NCI-H1436 (cell line): Measurements from ENCODE around the gene MYO3B.
"Not testable (repeated sequence)": the region's sequence is repeated elsewhere in the genome, so short reads cannot be mapped to it uniquely, and the experiment has no call there.

Source experiments
- DNase-seq: peaks from one replicate; lab custom pipeline; 2025; lab: John Stamatoyannopoulos, UW

MYO3B gene

GRCh38 chr2:170566138-170566537 is 388.2 kb downstream of the MYO3B start:
- DNase-seq = no peak

GRCh38 chr2:170567429-170567828 is 389.5 kb downstream of the MYO3B start:
- DNase-seq = no peak

- no peak for DNase-seq
These were observed 390.6 kb downstream of the MYO3B start for GRCh38 chr2:170568511-170568910.

GRCh38 chr2:170571612-170572011 is 393.7 kb downstream of the MYO3B start:
- DNase-seq = no peak

- DNase-seq = no peak
These were observed 395.7 kb downstream of the MYO3B start for GRCh38 chr2:170573671-170574070.

- no peak for DNase-seq
These were observed 398.3 kb downstream of the MYO3B start for GRCh38 chr2:170576296-170576695.

GRCh38 chr2:170577356-170577755 is 399.4 kb downstream of the MYO3B start:
- DNase-seq = no peak

GRCh38 chr2:170578606-170579005 is 400.7 kb downstream of the MYO3B start:
- DNase-seq = no peak

GRCh38 chr2:170579511-170579910 is 401.6 kb downstream of the MYO3B start:
- DNase-seq = no peak

- no peak for DNase-seq
These were observed 404.4 kb downstream of the MYO3B start for GRCh38 chr2:170582313-170582712.

GRCh38 chr2:170582751-170583463 is 405.0 kb downstream of the MYO3B start:
- no peak for DNase-seq

- no peak for DNase-seq
These were observed 407.1 kb downstream of the MYO3B start for GRCh38 chr2:170585067-170585466.

GRCh38 chr2:170586571-170587095 is 408.7 kb downstream of the MYO3B start:
- no peak for DNase-seq

- DNase-seq = no peak
These were observed 409.2 kb downstream of the MYO3B start for GRCh38 chr2:170587117-170587516.

GRCh38 chr2:170587922-170588321 is 410.0 kb downstream of the MYO3B start:
- no peak for DNase-seq

- no peak for DNase-seq
These were observed 410.8 kb downstream of the MYO3B start for GRCh38 chr2:170588729-170589128.

GRCh38 chr2:170596576-170596975 is 418.6 kb downstream of the MYO3B start:
- DNase-seq = no peak

- DNase-seq = no peak
These were observed 420.1 kb downstream of the MYO3B start for GRCh38 chr2:170598067-170598395.

- no peak for DNase-seq
These were observed 423.5 kb downstream of the MYO3B start for GRCh38 chr2:170601489-170601888.

GRCh38 chr2:170605862-170606261 is 427.9 kb downstream of the MYO3B start:
- DNase-seq = no peak

GRCh38 chr2:170607171-170607570 is 429.2 kb downstream of the MYO3B start:
- no peak for DNase-seq

GRCh38 chr2:170610615-170611014 is 432.7 kb downstream of the MYO3B start:
- no peak for DNase-seq

GRCh38 chr2:170618948-170619347 is 441.0 kb downstream of the MYO3B start:
- not testable (repeated sequence) for DNase-seq

- not testable (repeated sequence) for DNase-seq
These were observed 457.1 kb downstream of the MYO3B start for GRCh38 chr2:170635094-170635493.
